Large intestine (tissue), 3 donors: ENCODE measurements around the gene PARD3. TPM values are rescaled to one million over a fixed set of nuclear protein-coding genes. Genes with fewer than 3 reads are reported as not detected.

ENCODE experiments used
- DNase-seq, 2 donors: peaks; one replicate each; pipeline versions ENCODE4 v3.0.0 to v3.0.0-alpha.2; 2013
- H3K27ac ChIP-seq: one replicate; pipeline ENCODE4 v1.5.1; 2013; ENCODE audit warnings: low read length
- H3K27me3 ChIP-seq: 2 replicates; pipeline ENCODE4 v1.6.1; 2013; ENCODE audit warnings: low read length; ENCODE audit not compliant: control insufficient read depth, insufficient read depth
- H3K36me3 ChIP-seq: 2 replicates; pipeline ENCODE4 v1.6.1; 2013; ENCODE audit warnings: low read length; ENCODE audit not compliant: control insufficient read depth, insufficient read depth
- H3K4me1 ChIP-seq: one replicate; pipeline ENCODE4 v1.6.1; 2013; ENCODE audit warnings: low read length; ENCODE audit not compliant: control insufficient read depth, insufficient read depth
- H3K4me3 ChIP-seq: one replicate; pipeline ENCODE4 v1.5.1; 2013; ENCODE audit warnings: low read length
- H3K9me3 ChIP-seq: one replicate; pipeline ENCODE4 v1.6.1; 2013; ENCODE audit warnings: mild to moderate bottlenecking, low read depth, low read length, moderate library complexity; ENCODE audit not compliant: control insufficient read depth
- polyA plus RNA-seq: library from polyadenylated mRNA; unstranded; fragments of 120-200 nt; gene quantifications from one replicate; pipeline ENCODE4 v1.2.1, GENCODE V29; 2013

Gene PARD3
- polyA plus RNA-seq, 1 donor, result 25.5 TPM

DNA sequence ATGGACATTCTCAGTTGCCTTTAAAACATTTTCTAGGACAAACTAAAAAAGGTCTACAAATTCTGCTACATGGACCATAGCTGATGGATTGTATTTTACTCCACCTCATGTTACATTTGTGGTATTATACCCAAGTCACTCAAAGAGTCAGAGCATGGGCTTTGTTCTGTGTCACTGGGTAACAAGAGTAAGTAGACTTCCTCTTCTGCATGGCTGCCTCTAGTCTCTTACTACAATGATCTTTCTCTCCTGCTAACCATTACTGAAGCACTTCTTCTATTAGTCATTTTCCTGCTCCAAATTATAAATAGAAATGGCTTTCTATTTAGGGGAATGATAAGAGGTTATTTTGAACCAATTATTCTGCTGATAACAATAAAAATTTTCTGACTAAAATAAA lies 753.3 kb downstream of the PARD3 start:
- no peak for DNase-seq
- H3K27me3 ChIP-seq, result no peaks in the 10 kb centered on the region
- H3K27ac ChIP-seq, result no peak overlapping the region
- no peaks in the 10 kb centered on the region for H3K4me1 ChIP-seq
- peaks cover 3% of the 10 kb centered on the region for H3K9me3 ChIP-seq
- H3K36me3 ChIP-seq, result no peaks in the 10 kb centered on the region
- H3K4me3 ChIP-seq, result no peak overlapping the region
